Ishikawa (cell line): ENCODE results near the gene ORM2.

Experiments used
- CREB1 ChIP-seq: IDR thresholded peaks from 2 replicates; pipeline ENCODE4 v1.6.1; 2012; ENCODE audit warnings: low read depth
- EGR1 ChIP-seq: IDR thresholded peaks from 2 replicates; pipeline ENCODE4 v1.6.1; 2012
- EP300 ChIP-seq: IDR thresholded peaks from 2 replicates; pipeline ENCODE4 v1.6.1; 2012; ENCODE audit warnings: borderline replicate concordance
- FOXM1 ChIP-seq: IDR thresholded peaks from 2 replicates; pipeline ENCODE4 v1.6.1; 2012; ENCODE audit warnings: low read depth, borderline replicate concordance
- MAX ChIP-seq: IDR thresholded peaks from 2 replicates; pipeline ENCODE4 v1.6.1; 2012
- RAD21 ChIP-seq: IDR thresholded peaks from 2 replicates; pipeline ENCODE4 v1.6.1; 2012; ENCODE audit warnings: low read depth
- REST ChIP-seq: IDR thresholded peaks from 2 replicates; pipeline ENCODE4 v1.6.1; 2012; ENCODE audit warnings: low read depth, mild to moderate bottlenecking
- TAF1 ChIP-seq: IDR thresholded peaks from 2 replicates; pipeline ENCODE4 v1.6.1; 2012; ENCODE audit warnings: low read depth, mild to moderate bottlenecking
- TCF12 ChIP-seq: IDR thresholded peaks from 2 replicates; pipeline ENCODE4 v1.6.1; 2012; ENCODE audit warnings: low read depth
- TEAD4 ChIP-seq: IDR thresholded peaks from 2 replicates; pipeline ENCODE4 v1.6.1; 2012
- USF1 ChIP-seq: IDR thresholded peaks from 2 replicates; pipeline ENCODE4 v1.6.1; 2012
- YY1 ChIP-seq: IDR thresholded peaks from 2 replicates; pipeline ENCODE4 v1.6.1; 2012; ENCODE audit warnings: low read depth
- ZBTB7A ChIP-seq: IDR thresholded peaks from 2 replicates; pipeline ENCODE4 v1.6.1; 2012; ENCODE audit warnings: low read depth

- TF ChIP-seq TAF1 (no peak), CREB1 (no peak), REST (no peak), EP300 (no peak), EGR1 (no peak), USF1 (no peak), ZBTB7A (no peak), TCF12 (no peak), RAD21 (no peak), FOXM1 (no peak), MAX (no peak), YY1 (no peak), TEAD4 (no peak)
Observed at GRCh38 chr9:114371973-114372917, 42.6 kb downstream of the ORM2 start.
